Psoas muscle (tissue), 8 donors: ENCODE data around the gene IL37. TPM values are rescaled to one million over a fixed set of nuclear protein-coding genes. Genes with fewer than 3 reads are reported as not detected.
A peak's percentile ranks its signal among the peaks of the same experiment; 100 is the strongest.

Source experiments
- ATAC-seq, 4 donors: fragments of 200-7000 bp; cut with Tn5 transposase; one replicate each; pipeline ENCODE4 v1.9.1; 2020; ENCODE audit warnings: moderate library complexity in 3 of 4, mild to moderate bottlenecking in 2 of 4
- DNase-seq, 2 donors: peaks; one replicate each; pipeline ENCODE4 v3.0.0-alpha.2; 2020
- H3K27ac ChIP-seq: fragments of 200-600 bp; one replicate; pipeline ENCODE4 v1.8.0; 2022
- H3K27me3 ChIP-seq, 3 donors: fragments of 200-600 bp in 1 of 3; one replicate each; pipeline versions ENCODE4 v1.6.1 to v1.8.0; 2013 to 2022; ENCODE audit warnings: low read length in 2 of 3, mild to moderate bottlenecking in 2 of 3, moderate library complexity in 1 of 3; ENCODE audit not compliant: insufficient read depth in 3 of 3
- H3K36me3 ChIP-seq, 2 donors: fragments of 200-600 bp in 1 of 2; one replicate each; pipeline versions ENCODE4 v1.6.1 to v1.8.0; 2013 to 2022; ENCODE audit warnings: low read depth in 1 of 2, mild to moderate bottlenecking in 1 of 2, moderate library complexity in 1 of 2; ENCODE audit not compliant: insufficient read depth in 1 of 2
- H3K4me1 ChIP-seq: fragments of 200-600 bp; one replicate; pipeline ENCODE4 v1.8.0; 2022
- H3K4me3 ChIP-seq: fragments of 200-600 bp; one replicate; pipeline ENCODE4 v1.8.0; 2022; ENCODE audit warnings: mild to moderate bottlenecking
- H3K9me3 ChIP-seq: fragments of 200-600 bp; one replicate; pipeline ENCODE4 v1.8.0; 2022
- CTCF ChIP-seq: fragments of 200-600 bp; IDR thresholded peaks from one replicate; pipeline ENCODE4 v1.8.0; 2022; ENCODE audit warnings: antibody characterized with exemption
- WGBS, 3 donors: extraction: QIAGEN DNeasy Blood & Tissue Kit; methylation state at CpG; one replicate each; pipeline versions ENCODE4 v1.1.6 to v1.1.7; 2013; 5-methylcytosine and 5-hydroxymethylcytosine counted together
- intact Hi-C, 2 donors: fragments of 100-400 bp; cut with DNase I; formaldehyde crosslinking; loops; one replicate each; pipeline versions ENCODE4 v1.11.0 to v1.14.2; 2022
- polyA plus RNA-seq, 3 donors: library from polyadenylated mRNA; stranded (reverse); fragments of 200-250 nt; gene quantifications; one replicate each; pipeline ENCODE4 v1.2.3, GENCODE V29; 2013
- total RNA-seq, 4 donors: library from RNA; stranded (reverse); fragmentation: NEBNext Ultra II Directional in 2 of 4; extraction: Animal tissue kit (Norgen Biotek cat#: 25700) in 2 of 4; gene quantifications; one replicate each; pipeline versions ENCODE4 v1.2.1 to v1.2.4, GENCODE V29; 2021 to 2023
- donor health status: healthy with polysubstance abuse.
- donor health status: DM: no; HTN: no; CAD: no; lungs with moderate emphysema.
- donor health status: Bipolar disorder and iron deficiency.
- donor health status: healthy.
- donor health status: DM: yes; HTN: yes; CAD: no.
- donor health status: DM: no; HTN: no; CAD: no.
- donor health status: DM: no; HTN: no; CAD: no.
- donor health status: DM: yes; HTN: yes; CAD: no.

The IL37 gene
- total and polyA plus RNA-seq, 7 donors, result not detected

DNA sequence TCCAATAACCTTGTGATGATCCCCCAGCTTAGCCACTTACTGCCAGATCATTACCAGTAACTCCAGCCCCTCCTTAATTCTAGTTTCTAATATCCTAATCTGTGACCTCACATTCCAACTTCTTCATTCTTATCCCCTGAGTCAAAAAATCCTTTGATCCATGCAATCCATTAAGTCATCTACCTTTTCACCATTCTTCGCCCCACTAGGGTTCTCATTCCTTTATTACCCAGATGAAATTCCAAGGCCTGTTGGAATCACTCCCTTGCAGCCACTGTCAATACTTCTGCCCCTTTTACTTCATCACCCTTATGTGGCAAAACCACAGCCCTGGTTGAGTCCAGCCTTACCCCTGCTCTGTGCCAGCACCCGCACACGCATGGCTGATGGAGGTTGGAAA lies 46.5 kb downstream of the IL37 start:
- Histone ChIP-seq H3K27me3 (peaks cover 0 to 6% (median 0%) of the 10 kb centered on the region in 3 donors), H3K9me3 (no peaks in the 10 kb centered on the region), H3K4me1 (no peaks in the 10 kb centered on the region), H3K36me3 (no peaks in the 10 kb centered on the region), H3K4me3 (no peak overlapping the region), H3K27ac (no peak overlapping the region)
- no peak for ATAC-seq
- no peak for DNase-seq
- WGBS, 3 donors, result 89 to 95% (median 95%) methylated on average over 3 of the region's 3 CpGs
- intact Hi-C loops, result loop anchor here in 1 of 2 donors (10.0 kb wide), 1 partner anchor 353 kb away; no protein-coding TSS in a partner anchor
- TF ChIP-seq CTCF, result no peak

DNA sequence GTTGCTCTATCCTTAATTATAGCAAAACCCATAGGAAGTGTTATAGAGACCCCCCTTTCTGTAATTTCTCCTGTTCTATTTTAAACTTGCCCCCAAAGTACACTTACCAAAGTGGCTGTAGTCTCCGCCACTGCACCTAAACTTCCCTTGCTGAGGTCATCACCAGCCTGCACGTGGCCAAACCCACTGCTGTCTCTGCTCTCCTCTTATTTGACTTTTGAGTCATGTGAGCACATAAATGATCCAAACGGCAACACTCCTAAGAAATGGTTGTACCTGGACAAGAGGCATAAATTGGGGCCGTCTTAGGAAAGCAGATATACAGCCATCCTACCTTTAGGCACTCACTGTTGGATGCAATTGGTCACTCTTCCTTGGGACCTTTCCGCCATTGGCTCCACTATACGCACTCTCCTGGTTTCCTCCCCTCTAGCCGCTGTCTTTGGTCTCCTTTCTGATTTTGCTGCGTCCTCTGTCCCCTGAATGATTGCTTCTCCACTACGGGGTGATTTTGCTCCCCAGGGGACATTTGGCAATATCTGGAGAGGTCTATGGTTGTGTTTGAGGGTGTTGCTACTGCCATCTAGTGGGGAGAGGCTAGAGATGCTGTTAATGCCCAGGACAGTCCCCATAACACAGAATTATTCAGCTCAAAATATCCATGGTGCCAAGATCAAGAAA lies 47.6 kb downstream of the IL37 start:
- WGBS, 3 donors, result 46 to 53% (median 52%) methylated on average over 8 to 9 of the region's 9 CpGs
- H3K4me1 ChIP-seq, result no peaks in the 10 kb centered on the region
- intact Hi-C loops, result loop anchor here in 1 of 2 donors (2.0 to 10.0 kb wide), 2 partner anchors 210 to 354 kb away; no protein-coding TSS in a partner anchor
- no peaks in the 10 kb centered on the region for H3K9me3 ChIP-seq
- DNase-seq, result no peak
- peak; percentile 55 for TF ChIP-seq CTCF
- no peak overlapping the region for H3K4me3 ChIP-seq
- peak in 1 of 4 donors; percentile 41 for ATAC-seq
- no peaks in the 10 kb centered on the region for H3K36me3 ChIP-seq
- H3K27ac ChIP-seq, result no peak overlapping the region
- H3K27me3 ChIP-seq, result peaks cover 0 to 6% (median 0%) of the 10 kb centered on the region in 3 donors

- 60 to 67% (median 64%) methylated on average over 14 of the region's 14 CpGs for WGBS, 3 donors
- Histone ChIP-seq H3K27ac (no peak overlapping the region), H3K27me3 (peaks cover 0 to 6% (median 0%) of the 10 kb centered on the region in 3 donors), H3K36me3 (no peaks in the 10 kb centered on the region), H3K9me3 (no peaks in the 10 kb centered on the region), H3K4me3 (no peak overlapping the region), H3K4me1 (no peaks in the 10 kb centered on the region)
- intact Hi-C loops, result loop anchor here in 1 of 2 donors (2.0 to 10.0 kb wide), 2 partner anchors 210 to 354 kb away; no protein-coding TSS in a partner anchor
- DNase-seq (no peak), ATAC-seq (no peak)
- TF ChIP-seq CTCF, result no peak
These were observed 48.3 kb downstream of the IL37 start for GRCh38 chr2:112959109-112959812.

- DNase-seq, result no peak
- no peaks in the 10 kb centered on the region for H3K9me3 ChIP-seq
- H3K27me3 ChIP-seq, result peaks cover 0 to 4% (median 0%) of the 10 kb centered on the region in 3 donors
- H3K36me3 ChIP-seq, result no peaks in the 10 kb centered on the region
- H3K27ac ChIP-seq, result no peak overlapping the region
- ATAC-seq, result no peak
- WGBS, 3 donors, result 32 to 73% (median 67%) methylated on average over 2 of the region's 2 CpGs
- H3K4me1 ChIP-seq, result no peaks in the 10 kb centered on the region
- no peak overlapping the region for H3K4me3 ChIP-seq
- intact Hi-C loops, result no loop called here
- TF ChIP-seq CTCF, result no peak
These were observed 49.4 kb downstream of the IL37 start for GRCh38 chr2:112960230-112960825.
